ENCODE measurements around the gene RCOR3.
"Not testable (repeated sequence)": the region's sequence is repeated elsewhere in the genome, so short reads cannot be mapped to it uniquely, and the experiment has no call there.

The RCOR3 gene

DNA sequence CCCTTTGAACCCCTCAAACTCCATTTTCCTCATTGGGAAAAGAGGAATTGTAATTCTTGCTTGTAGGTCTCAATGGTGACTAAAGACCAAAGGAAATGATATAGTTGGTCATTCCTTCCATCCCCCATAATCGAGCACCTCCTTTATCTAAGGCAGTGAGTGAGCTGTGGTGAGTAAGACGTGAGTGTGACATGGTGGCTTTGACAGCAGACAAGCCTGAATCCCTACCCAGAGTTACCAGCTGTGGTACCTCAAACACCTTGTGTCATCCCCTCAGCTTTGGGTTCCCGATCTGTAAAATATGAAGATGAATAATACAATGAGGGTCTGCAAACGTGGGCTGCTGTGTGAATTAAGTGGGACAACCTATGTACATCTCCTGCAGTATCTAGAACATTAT, 75.8 kb downstream of the RCOR3 start:
- DNase-seq = no peak
- intact Hi-C loops (cut with DNase I) = no loop called here

DNA sequence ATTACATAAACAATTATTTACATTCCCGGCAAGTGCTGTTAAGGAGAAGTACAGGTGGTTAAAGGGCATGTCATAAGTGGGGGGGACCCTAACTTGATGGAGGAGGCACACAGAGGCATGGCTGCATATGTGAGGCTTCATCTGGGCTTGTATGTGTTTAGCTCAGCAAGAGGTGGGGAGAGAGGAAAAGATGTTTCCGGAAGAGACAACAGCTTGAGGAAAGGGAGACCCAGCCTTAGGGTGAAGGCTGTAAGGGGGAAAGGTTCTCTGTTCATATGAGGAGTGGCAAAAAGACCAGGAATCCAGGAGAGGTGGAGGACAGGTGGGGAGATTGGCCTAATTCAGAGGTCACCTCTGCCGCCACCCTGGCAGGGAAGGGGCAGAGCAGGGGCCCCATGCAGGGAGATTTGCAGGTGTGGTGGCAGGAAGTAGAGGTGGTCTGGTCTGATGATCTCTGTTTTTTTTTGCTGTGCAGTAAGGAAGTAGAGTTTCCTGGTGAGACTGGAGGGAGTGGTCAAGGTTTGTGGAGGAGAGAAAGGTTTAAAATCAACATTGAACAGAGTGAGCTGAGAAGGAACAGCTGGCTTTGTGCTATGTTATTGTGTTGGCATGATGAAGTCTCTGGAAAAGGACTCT, 76.5 kb downstream of the RCOR3 start:
- DNase-seq = no peak
- intact Hi-C loops (cut with DNase I) = no loop called here

DNA sequence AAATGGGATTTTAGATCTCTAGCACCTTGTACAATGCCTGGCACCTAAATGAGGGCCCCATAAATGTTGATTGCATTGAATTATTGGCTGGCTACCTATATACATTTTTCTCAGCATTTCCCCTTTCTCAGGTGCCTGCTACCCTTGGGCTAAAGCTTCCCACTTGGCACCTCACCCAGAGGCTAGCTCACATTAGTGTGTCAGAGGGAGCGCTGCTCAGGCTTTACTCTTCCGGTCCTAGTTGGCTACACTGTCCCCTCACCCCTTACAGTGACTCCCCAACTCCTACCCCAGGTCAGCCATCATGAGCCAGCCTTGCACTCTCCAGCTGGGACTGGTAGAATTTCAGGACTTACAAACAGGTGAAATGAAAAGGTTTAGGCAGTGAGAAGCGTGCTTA, 77.0 kb downstream of the RCOR3 start:
- intact Hi-C loops (cut with DNase I) = no loop called here
- DNase-seq = no peak

DNA sequence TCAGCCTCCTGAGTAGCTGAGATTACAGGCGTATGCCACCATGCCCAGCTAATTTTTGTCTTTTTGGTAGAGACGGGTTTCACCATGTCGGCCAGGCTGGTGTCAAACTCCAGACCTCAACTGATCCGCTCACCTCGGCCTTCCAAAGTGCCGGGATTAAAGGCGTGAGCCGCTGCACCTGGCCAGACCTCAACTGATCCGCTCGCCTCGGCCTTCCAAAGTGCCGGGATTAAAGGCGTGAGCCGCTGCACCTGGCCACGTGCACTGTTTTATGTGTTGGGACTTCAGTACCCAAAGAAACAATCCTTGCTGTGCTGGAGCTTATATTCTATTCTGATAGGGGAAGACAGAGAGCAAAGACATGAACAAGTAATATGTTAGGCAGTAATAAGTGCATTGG, 77.6 kb downstream of the RCOR3 start:
- no peak for DNase-seq
- intact Hi-C loops (cut with DNase I) = no loop called here

DNA sequence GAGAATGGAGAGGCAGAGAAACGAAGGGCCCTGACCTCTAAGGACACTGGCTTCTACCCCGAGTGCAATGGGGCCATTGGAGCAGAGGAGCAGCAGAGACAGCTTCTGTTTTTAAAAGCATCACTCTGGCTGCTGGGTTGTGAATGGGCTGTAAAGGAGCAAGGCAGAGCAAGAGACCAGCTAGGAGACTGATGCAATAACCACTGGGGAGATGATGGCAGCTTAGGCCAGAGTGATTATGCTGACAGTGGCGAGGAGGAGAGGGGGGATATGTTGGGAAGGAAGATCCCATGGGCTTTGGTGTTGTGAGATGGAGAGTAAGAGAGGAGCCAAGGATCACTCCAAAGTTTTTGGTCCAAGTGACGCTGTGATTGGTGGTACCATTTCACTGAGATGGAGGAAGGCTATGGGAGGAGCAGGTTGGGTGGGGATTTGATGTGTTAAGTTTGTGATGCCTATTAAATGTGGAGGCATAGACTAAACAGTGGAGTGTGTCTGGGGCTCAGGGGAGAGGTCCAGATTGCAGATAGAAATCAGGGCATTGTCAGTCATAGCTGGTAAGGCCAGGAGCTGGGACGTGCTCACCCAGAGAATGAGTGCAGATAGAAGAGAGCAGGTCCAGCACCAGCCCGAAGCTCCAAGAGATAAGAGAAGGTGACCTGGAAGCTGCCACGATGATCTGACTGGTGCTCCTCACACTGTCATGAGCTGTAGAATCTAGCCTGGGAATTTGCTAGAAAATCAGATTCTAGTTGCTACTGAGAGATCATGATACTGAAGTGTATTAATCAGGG, 78.5 kb downstream of the RCOR3 start:
- intact Hi-C loops (cut with DNase I) = no loop called here
- DNase-seq = no peak

DNA sequence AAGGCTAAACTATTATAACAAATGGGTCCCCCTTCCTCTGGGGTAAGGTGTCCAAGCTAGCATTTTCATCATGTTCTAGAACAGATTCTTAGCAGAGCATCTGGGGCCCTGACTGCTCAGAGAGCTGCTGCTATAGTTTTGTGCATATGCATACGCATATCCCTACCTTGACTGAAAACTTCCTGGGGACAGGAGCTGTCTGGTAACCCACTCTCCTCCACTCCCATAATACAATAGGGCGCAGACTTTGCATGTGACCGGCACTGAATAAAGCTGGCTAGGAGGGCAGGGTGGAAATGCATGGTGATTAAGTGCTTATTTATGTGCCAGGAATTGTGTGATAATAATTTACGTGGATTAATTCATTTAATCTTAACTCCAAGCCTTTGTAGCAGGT, 79.1 kb downstream of the RCOR3 start:
- intact Hi-C loops (cut with DNase I) = no loop called here
- DNase-seq = no peak

DNA sequence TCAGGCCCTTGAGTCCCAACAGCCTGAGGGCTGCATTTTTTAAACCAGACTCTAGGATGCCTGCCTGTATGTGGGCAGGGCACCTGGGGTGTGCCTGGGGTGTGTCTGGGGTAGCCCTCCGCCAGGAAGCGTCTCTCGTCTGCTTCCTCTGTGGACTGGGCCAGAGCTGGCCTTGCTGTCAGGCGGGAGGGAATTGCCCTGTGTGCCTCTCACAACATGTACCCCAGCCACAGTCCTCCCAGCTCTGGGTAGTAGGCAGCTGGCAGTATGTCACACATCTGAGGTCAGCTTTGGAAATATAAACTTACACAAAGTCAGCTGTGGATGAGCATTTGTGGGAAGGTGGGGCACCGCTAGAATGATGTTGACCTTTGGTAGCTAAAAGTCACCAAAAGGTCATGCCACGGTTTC, 80.5 kb downstream of the RCOR3 start:
- intact Hi-C loops (cut with DNase I) = no loop called here
- DNase-seq = no peak

DNA sequence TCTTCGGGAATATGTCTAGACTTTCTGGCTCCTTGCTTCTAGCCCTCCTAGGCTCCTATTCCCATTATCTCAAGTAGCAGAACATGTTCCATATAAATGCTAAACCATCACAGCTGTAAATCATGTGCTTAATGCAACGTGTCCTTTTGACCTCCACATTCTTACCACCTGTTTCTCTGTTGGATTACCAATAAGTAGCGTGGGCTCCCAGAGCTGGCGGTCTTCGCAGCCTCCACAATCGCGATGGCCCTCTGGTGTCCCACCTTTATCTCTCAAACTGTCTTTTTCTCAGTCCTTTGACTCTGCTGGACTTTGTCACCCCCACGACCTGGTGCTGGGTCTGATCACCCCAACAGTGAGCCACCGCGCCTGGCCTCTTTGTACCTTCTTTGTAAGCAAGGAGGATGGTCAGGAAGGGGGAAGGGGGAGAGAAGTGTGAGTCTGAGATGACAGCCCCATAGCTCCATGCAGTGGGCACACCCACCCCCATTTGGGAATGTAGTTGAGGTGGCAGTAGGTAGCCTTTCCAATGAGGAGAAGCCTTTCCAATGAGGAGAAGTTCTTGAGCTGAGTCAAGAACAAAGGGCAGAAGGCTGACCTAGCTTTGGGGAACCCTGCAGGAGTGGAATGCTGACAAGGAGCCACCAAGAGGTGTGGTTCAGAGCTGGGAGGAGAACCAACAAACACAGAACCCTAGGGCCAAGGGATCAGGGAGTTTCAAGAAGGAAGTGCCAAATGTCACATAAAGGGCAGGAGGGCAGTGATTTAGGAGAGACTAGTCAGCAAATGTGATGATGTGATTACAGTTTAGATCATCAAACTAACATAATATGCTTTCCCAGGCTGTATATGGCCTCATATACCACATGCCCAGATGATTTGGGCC, 81.7 kb downstream of the RCOR3 start:
- no peak for DNase-seq
- intact Hi-C loops (cut with DNase I) = no loop called here

DNA sequence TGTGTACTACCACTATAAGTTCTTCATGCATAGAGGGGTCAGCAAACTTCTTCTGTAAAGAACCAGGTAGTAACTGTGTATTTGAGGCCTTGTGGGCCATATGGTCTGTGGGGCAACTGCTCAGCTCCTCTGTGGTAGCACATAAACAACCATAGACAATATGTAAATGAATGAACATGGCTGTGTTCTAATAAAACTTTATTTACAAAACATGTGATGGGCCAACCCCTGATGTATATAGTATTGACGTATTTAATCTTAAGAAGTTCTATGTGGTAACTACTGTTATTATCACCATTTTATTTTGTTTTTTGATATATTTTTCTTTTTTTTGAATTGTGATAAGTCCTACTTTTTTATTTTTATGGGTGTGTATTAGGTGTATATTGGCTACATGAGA, 82.8 kb downstream of the RCOR3 start:
- intact Hi-C loops (cut with DNase I) = no loop called here
- DNase-seq = no peak

DNA sequence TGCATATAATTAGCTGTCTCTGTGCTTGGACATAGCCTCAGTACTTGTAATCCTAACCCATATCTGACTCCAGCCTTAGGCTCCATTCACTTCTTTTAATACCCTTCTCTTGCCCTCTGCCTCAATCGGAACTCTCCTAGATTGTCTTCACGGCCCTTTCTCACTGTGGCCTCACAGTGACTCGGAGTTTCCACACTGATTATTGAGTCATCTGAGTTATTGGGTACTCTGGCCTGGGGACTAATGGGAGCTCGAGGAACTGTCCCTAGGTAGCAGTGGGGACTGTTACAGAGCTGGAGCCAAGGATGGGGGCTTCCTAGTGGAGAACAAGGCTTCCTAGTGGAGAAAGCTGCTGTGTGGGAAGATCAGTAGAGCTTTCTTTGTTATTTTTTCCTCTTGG, 84.4 kb downstream of the RCOR3 start:
- DNase-seq = no peak
- intact Hi-C loops (cut with DNase I) = no loop called here

DNA sequence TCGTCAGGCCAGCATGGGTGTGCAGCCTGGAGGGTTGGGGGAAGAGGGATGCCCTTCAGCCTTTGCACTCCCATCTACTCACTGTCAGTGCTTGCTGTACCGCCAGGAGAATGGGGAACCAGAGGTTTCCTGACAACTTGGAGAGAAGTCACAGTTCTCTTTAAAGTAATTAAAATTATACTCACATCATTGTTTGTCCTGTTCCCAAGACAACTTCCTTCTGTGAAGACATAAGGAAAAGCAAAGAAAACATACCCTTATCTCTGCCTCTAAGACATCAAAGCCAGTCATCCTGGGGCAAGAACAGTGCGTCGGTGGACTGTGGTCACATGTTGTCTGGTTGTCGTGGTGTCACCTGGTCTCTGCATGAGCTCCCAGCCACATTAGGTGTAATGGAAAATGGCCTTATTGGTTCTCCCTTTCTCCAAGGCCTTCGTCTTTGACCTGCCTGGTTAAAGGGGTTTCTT, 85.0 kb downstream of the RCOR3 start:
- no peak for DNase-seq
- intact Hi-C loops (cut with DNase I) = no loop called here

DNA sequence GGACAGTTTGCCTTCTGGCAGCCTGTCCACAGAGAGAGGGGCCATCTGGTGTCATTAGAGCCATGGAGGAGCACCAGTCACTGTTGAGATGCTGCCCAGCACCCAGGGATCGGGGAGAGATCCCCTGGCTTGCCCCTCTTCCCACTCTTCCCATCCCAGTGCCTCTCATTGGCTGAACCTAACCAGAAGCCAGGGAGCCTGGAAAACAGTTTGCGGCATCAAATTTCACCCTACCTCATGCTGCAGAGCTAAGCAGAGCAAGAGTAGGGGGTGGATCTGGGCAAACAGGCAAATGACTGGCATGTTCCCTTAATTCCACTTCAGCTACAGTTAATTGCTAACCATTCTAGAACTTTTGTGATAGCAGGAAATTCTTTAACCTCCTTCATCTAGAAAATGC, 86.6 kb downstream of the RCOR3 start:
- DNase-seq = no peak

DNA sequence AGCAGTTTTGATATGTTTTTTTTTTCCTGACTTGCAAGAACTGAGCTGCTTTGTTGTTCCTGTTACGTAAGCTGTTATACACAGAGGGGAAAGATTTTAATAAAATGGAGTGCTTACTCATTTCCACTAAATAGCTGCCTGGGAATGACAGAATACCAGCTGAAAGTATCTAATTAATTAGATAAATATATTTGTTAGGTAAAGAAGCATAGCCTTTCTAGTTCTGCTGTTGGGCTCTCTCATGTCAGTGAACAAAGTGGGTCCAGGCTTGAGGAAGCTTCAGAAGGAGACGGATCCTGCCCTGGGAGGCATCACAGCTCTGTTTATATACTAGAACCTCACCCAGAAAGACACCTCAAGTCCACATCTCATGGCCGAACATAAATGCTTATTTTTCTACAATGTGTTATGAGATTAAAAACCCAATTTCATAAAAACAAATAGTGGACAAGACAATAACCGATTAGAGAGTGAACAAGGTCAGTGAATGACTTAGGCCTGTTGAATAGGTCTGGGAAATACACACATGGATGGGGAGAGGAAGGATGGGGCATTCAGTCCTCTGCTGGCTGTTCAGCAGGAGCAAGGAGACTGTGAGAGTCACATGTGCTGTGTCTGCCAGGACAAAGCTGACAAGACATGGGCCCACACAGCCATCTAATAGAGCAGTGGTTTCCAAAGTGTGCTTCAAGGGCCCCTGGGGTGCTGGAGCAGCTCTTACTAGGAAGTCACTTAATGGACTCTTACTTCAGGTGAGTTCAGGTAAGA, 88.1 kb downstream of the RCOR3 start:
- intact Hi-C loops (cut with DNase I) = no loop called here
- no peak for DNase-seq

More for the DNA sequence above, 86.6 kb downstream of the RCOR3 start:
- intact Hi-C loops (cut with DNase I) = no loop called here

DNA sequence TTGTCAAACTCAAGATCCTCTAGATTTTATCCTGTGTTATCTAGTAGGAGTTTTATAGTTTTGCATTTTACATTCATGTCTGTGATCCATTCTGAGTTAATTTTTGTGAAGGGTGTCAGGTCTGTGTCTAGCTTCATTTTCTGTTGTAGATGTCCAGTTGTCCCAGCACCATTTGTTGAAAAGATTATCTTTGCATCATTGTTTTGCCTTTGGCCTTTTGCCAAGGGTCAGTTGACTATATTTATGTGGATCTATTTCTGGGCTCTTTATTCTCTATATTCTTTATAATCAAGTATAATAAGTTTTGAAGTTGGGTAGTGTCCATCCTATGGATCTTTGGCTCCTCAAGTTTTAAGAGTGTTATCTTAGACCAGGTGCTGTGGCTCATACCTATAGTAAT, 89.4 kb downstream of the RCOR3 start:
- intact Hi-C loops (cut with DNase I) = no loop called here
- DNase-seq = no peak

DNA sequence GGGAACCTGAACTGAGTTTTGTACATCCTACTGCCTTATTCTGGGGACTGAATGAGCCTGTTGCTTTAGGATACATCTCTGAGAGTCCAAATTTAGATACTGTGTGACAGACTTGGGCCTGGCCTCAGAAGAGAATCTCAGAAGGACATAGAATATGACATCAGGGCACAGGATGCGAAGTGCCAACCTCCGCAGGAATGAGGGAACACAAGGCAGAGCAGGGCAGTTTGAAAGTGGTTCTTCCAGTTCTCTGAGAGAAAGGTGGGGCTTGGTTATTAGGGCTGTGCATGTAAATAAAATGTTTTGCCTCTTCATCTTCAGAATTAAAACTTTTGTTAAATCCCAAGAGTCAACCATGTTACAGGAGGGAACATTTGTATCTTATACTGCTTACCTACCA, 90.6 kb downstream of the RCOR3 start:
- DNase-seq = no peak
- intact Hi-C loops (cut with DNase I) = no loop called here

DNA sequence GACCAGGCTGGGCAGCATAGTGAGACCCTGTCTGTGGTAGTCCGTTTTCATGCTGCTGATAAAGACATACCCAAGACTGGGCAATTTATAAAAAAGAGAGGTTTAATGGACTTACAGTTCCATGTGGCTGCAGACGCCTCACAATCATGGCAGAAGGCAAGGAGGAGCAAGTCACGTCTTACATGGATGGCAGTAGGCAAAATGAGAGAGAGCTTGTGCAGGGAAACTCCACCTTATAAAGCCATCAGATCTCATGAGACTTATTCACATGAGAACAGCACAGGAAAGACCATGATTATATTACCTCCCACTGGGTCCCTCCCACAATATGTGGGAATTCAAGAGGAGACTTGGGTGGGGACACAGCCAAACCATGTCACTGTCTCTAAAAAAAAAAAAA, 92.9 kb downstream of the RCOR3 start:
- intact Hi-C loops (cut with DNase I); DNase-seq: not testable (repeated sequence)

DNA sequence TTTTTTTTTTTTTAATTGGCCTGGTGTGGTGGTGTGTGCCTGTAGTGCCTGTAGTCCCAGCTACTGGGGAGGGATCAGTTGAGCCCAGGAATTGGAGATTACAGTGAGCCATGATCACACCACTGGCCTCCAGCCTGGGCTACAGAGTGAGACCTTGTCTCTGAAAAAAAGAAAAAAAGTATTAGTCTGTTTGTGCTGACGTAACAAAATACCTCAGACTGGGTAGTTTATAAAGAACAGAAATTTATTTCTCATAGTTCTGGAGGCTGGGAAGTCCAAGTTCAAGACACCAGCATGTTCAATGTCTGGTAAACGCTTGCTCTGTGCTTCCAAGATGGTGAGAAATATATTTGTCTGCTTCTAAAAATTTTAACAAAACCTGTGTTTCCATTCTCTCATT, 93.3 kb downstream of the RCOR3 start:
- DNase-seq = no peak
- intact Hi-C loops (cut with DNase I) = no loop called here

DNA sequence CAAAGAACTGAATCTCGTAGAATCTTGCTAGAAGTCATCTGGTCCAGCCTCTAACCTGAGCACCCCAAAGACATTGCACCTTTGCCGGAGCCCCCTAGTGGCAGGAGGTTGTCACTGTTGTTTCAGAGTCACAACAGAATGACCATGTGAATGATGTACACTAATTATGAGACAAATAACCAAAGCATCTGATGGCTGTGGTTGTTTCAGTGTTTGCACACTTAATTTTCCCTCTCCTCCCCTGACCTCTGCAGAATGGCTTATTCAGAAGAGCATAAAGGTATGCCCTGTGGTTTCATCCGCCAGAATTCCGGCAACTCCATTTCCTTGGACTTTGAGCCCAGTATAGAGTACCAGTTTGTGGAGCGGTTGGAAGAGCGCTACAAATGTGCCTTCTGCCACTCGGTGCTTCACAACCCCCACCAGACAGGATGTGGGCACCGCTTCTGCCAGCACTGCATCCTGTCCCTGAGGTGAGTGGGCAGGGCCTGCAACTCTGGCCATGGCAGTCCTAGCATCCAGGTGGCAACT, 93.9 kb downstream of the RCOR3 start:
- peak in 4 of 42 donors; percentile 19 to 64 (median 32) for DNase-seq
- intact Hi-C loops (cut with DNase I) = no loop called here
